ENCODE data around the gene ALOX12. TPM values are rescaled to one million over a fixed set of nuclear protein-coding genes. Genes with fewer than 3 reads are reported as not detected.
"Not testable (repeated sequence)": the region's sequence is repeated elsewhere in the genome, so short reads cannot be mapped to it uniquely, and the experiment has no call there.

Gene ALOX12
- polyA plus RNA-seq, 3 donors: 0.29 to 1.2 TPM; not detected in 1

DNA sequence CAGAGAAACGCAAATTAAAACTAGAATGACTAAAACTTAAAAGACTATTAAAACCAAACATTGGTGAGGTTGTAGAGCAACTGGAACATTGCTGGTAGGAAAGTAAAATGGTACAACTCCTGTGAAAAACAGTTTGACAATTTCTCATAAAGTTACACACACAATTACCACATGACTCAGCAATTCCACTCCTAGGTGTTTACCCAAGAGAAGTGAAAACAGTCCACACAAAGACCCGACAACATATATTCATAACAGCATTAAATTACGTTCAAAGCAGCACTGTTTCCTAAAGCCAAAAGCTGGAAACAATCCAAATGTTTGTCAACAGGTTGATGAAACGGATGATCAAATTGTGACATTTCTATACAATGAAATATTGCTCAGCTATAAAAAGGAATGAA is 26.5 kb upstream of the ALOX12 start:
- Histone ChIP-seq H3K27me3 (ENCODE audit: control insufficient read depth in 2 of 2, insufficient read depth in 2 of 2, low read length in 2 of 2) (no peaks in the 10 kb centered on the region), H4K20me1 (ENCODE audit: insufficient read depth, low read length) (no peaks in the 10 kb centered on the region), H3K79me2 (ENCODE audit: insufficient read depth, low read length) (no peaks in the 10 kb centered on the region), H3K9me3 (replicated peaks in 1 of 2; ENCODE audit: control insufficient read depth in 1 of 2, insufficient read depth in 1 of 2, low read length in 2 of 2) (no peaks in the 10 kb centered on the region), H3K4me3 (replicated peaks in 1 of 3; ENCODE audit: low read depth in 2 of 3, low read length in 3 of 3) (no peak overlapping the region), H2AFZ (ENCODE audit: insufficient read depth, low read depth, low read length, poor library complexity, severe bottlenecking) (no peak overlapping the region), H3K4me1 (ENCODE audit: control insufficient read depth in 1 of 2, insufficient read depth in 2 of 2, low read length in 2 of 2) (no peaks in the 10 kb centered on the region), H3K4me2 (replicated peaks; ENCODE audit: extremely low read depth, low read length, poor library complexity, severe bottlenecking) (no peak overlapping the region), H3K9ac (ENCODE audit: insufficient read depth, low read length, poor library complexity, severe bottlenecking) (no peak overlapping the region), H3K36me3 (replicated peaks in 1 of 2; ENCODE audit: control insufficient read depth in 1 of 2, insufficient read depth in 2 of 2, low read length in 2 of 2) (no peaks in the 10 kb centered on the region), H3K27ac (ENCODE audit: low read depth in 1 of 2, low read length in 2 of 2) (no peak overlapping the region)
- Mint-ChIP-seq H3K36me3 (no peaks in the 10 kb centered on the region), H3K4me3 (no peak overlapping the region), H3K27me3 (ENCODE audit: low read depth in 3 of 3) (peaks cover 0 to 3% (median 1%) of the 10 kb centered on the region in 3 donors), H3K4me1 (peaks cover 12% of the 10 kb centered on the region), H3K9me3 (peaks cover 0 to 4% (median 0%) of the 10 kb centered on the region in 7 donors), H3K27ac (no peak overlapping the region)
- WGBS (ENCODE audit: insufficient coverage): no CpG with 5 or more reads among the region's 4 CpGs
- intact Hi-C loops (cut with micrococcal nuclease): no loop called here
- TF ChIP-seq, protein P1, sequence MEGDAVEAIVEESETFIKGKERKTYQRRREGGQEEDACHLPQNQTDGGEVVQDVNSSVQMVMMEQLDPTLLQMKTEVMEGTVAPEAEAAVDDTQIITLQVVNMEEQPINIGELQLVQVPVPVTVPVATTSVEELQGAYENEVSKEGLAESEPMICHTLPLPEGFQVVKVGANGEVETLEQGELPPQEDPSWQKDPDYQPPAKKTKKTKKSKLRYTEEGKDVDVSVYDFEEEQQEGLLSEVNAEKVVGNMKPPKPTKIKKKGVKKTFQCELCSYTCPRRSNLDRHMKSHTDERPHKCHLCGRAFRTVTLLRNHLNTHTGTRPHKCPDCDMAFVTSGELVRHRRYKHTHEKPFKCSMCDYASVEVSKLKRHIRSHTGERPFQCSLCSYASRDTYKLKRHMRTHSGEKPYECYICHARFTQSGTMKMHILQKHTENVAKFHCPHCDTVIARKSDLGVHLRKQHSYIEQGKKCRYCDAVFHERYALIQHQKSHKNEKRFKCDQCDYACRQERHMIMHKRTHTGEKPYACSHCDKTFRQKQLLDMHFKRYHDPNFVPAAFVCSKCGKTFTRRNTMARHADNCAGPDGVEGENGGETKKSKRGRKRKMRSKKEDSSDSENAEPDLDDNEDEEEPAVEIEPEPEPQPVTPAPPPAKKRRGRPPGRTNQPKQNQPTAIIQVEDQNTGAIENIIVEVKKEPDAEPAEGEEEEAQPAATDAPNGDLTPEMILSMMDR (IDR thresholded peaks at IDR 0.05): no peak
- no peak for DNase-seq

DNA sequence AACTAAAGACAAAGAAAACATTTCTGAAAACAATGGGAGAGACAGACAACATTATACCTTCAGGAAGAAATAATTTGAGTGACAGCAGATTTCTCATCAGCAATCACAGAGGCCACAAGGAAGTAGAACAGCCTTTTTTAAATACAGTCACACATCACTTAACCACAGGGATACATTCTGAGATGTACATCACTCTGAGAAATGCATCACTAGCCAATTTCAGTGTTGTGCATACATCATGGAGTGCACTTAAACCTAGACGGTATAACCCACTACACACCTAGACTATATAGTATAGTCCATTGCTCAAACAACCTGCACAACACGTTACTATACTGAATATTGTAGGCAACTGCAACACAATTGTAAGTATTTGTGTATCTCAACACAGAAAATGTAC is 24.9 kb upstream of the ALOX12 start:
- no CpG with 5 or more reads among the region's 2 CpGs for WGBS (ENCODE audit: insufficient coverage)
- TF ChIP-seq, protein P1 (IDR thresholded peaks at IDR 0.05): no peak
- H3K4me2 ChIP-seq (replicated peaks; ENCODE audit: extremely low read depth, low read length, poor library complexity, severe bottlenecking): no peak overlapping the region
- intact Hi-C loops (cut with micrococcal nuclease): no loop called here
- Mint-ChIP-seq H3K36me3 (no peaks in the 10 kb centered on the region), H3K27me3 (ENCODE audit: low read depth in 3 of 3) (peaks cover 0 to 3% (median 3%) of the 10 kb centered on the region in 3 donors), H3K4me1 (peaks cover 11% of the 10 kb centered on the region), H3K27ac (no peak overlapping the region), H3K4me3 (no peak overlapping the region), H3K9me3 (peaks cover 0 to 4% (median 0%) of the 10 kb centered on the region in 7 donors)
- no peak overlapping the region for H3K9ac ChIP-seq (ENCODE audit: insufficient read depth, low read length, poor library complexity, severe bottlenecking)
- no peaks in the 10 kb centered on the region for H3K27me3 ChIP-seq (ENCODE audit: control insufficient read depth in 2 of 2, insufficient read depth in 2 of 2, low read length in 2 of 2)
- H3K36me3 ChIP-seq (replicated peaks in 1 of 2; ENCODE audit: control insufficient read depth in 1 of 2, insufficient read depth in 2 of 2, low read length in 2 of 2): no peaks in the 10 kb centered on the region
- no peak overlapping the region for H3K27ac ChIP-seq (ENCODE audit: low read depth in 1 of 2, low read length in 2 of 2)
- H3K4me1 ChIP-seq (ENCODE audit: control insufficient read depth in 1 of 2, insufficient read depth in 2 of 2, low read length in 2 of 2): no peaks in the 10 kb centered on the region
- H2AFZ ChIP-seq (ENCODE audit: insufficient read depth, low read depth, low read length, poor library complexity, severe bottlenecking): no peak overlapping the region
- H3K79me2 ChIP-seq (ENCODE audit: insufficient read depth, low read length): no peaks in the 10 kb centered on the region
- no peak for DNase-seq
- no peak overlapping the region for H3K4me3 ChIP-seq (replicated peaks in 1 of 3; ENCODE audit: low read depth in 2 of 3, low read length in 3 of 3)
- no peaks in the 10 kb centered on the region for H3K9me3 ChIP-seq (replicated peaks in 1 of 2; ENCODE audit: control insufficient read depth in 1 of 2, insufficient read depth in 1 of 2, low read length in 2 of 2)
- H4K20me1 ChIP-seq (ENCODE audit: insufficient read depth, low read length): no peaks in the 10 kb centered on the region

DNA sequence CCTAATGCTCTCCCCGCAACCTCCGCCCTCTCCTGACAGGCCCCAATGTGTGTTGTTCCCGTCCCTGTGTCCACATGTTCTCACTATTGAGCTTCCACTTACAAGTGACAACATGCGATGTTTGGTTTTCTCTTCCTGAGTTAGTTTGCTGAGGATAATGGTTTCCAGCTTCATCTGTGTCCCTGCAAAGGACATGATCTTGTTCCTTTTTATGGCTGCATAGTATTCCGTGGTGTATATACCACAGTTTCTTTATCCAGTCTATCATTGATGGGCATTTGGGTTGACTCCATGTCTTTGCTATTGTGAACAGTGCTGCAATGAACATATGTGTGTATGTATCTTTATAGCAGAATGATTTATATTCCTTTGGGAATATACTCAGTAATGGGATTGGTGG is 16.4 kb upstream of the ALOX12 start:
- intact Hi-C loops (cut with micrococcal nuclease); H3K27ac Mint-ChIP-seq: not testable (repeated sequence)

More for the DNA sequence above, 16.4 kb upstream of the ALOX12 start:
- not testable (repeated sequence) for H3K4me2 ChIP-seq (replicated peaks; ENCODE audit: extremely low read depth, low read length, poor library complexity, severe bottlenecking); H3K27me3 Mint-ChIP-seq (ENCODE audit: low read depth in 3 of 3); H3K4me3 ChIP-seq (replicated peaks in 1 of 3; ENCODE audit: low read depth in 2 of 3, low read length in 3 of 3); H3K79me2 ChIP-seq (ENCODE audit: insufficient read depth, low read length); H4K20me1 ChIP-seq (ENCODE audit: insufficient read depth, low read length); H3K9ac ChIP-seq (ENCODE audit: insufficient read depth, low read length, poor library complexity, severe bottlenecking); H3K36me3 Mint-ChIP-seq; H3K9me3 ChIP-seq (replicated peaks in 1 of 2; ENCODE audit: control insufficient read depth in 1 of 2, insufficient read depth in 1 of 2, low read length in 2 of 2); H3K4me3 Mint-ChIP-seq; H3K36me3 ChIP-seq (replicated peaks in 1 of 2; ENCODE audit: control insufficient read depth in 1 of 2, insufficient read depth in 2 of 2, low read length in 2 of 2); H2AFZ ChIP-seq (ENCODE audit: insufficient read depth, low read depth, low read length, poor library complexity, severe bottlenecking); DNase-seq; H3K4me1 ChIP-seq (ENCODE audit: control insufficient read depth in 1 of 2, insufficient read depth in 2 of 2, low read length in 2 of 2); H3K27ac ChIP-seq (ENCODE audit: low read depth in 1 of 2, low read length in 2 of 2); H3K27me3 ChIP-seq (ENCODE audit: control insufficient read depth in 2 of 2, insufficient read depth in 2 of 2, low read length in 2 of 2); H3K9me3 Mint-ChIP-seq; H3K4me1 Mint-ChIP-seq
- WGBS (ENCODE audit: insufficient coverage): no CpG with 5 or more reads among the region's 5 CpGs
